ENCODE measurements around the gene OR2B2.

Gene OR2B2

GRCh38 chr6:27893836-27894807 lies 18.1 kb downstream of the OR2B2 start:
- no peak for DNase-seq (ENCODE audit: low read depth, low spot score)

GRCh38 chr6:27893059-27893835 lies 18.9 kb downstream of the OR2B2 start:
- peak; percentile 95 for DNase-seq (ENCODE audit: low read depth, low spot score)
- H3K27ac ChIP-seq, result peak overlapping the region; percentile 77

More at GRCh38 chr6:27893836-27894807, 18.1 kb downstream of the OR2B2 start:
- peak overlapping the region; percentile 77 for H3K27ac ChIP-seq

- DNase-seq (ENCODE audit: low read depth, low spot score), result no peak
- H3K27ac ChIP-seq, result peak overlapping the region; percentile 77
These were observed 19.5 kb downstream of the OR2B2 start for GRCh38 chr6:27892649-27893058.

GRCh38 chr6:27891320-27891875 lies 20.8 kb downstream of the OR2B2 start:
- peak overlapping the region; percentile 77 for H3K27ac ChIP-seq
- no peak for DNase-seq (ENCODE audit: low read depth, low spot score)

- DNase-seq (ENCODE audit: low read depth, low spot score), result no peak
- peak overlapping the region; percentile 19 for H3K27ac ChIP-seq
These were observed 21.5 kb downstream of the OR2B2 start for GRCh38 chr6:27890445-27891319.

GRCh38 chr6:27889628-27890444 lies 22.4 kb downstream of the OR2B2 start:
- peak overlapping the region; percentile 19 for H3K27ac ChIP-seq
- DNase-seq (ENCODE audit: low read depth, low spot score), result no peak

GRCh38 chr6:27889275-27889627 lies 22.9 kb downstream of the OR2B2 start:
- H3K27ac ChIP-seq, result no peak overlapping the region
- DNase-seq (ENCODE audit: low read depth, low spot score), result no peak

GRCh38 chr6:27888566-27888965 lies 23.6 kb downstream of the OR2B2 start:
- DNase-seq (ENCODE audit: low read depth, low spot score), result no peak
- H3K27ac ChIP-seq, result no peak overlapping the region

- no peak for DNase-seq (ENCODE audit: low read depth, low spot score)
- H3K27ac ChIP-seq, result no peak overlapping the region
These were observed 26.1 kb downstream of the OR2B2 start for GRCh38 chr6:27886073-27886472.

- H3K27ac ChIP-seq, result no peak overlapping the region
- no peak for DNase-seq (ENCODE audit: low read depth, low spot score)
These were observed 29.1 kb downstream of the OR2B2 start for GRCh38 chr6:27883136-27883535.

- no peak for DNase-seq (ENCODE audit: low read depth, low spot score)
- no peak overlapping the region for H3K27ac ChIP-seq
These were observed 29.6 kb downstream of the OR2B2 start for GRCh38 chr6:27882624-27883023.

GRCh38 chr6:27879837-27880236 lies 32.4 kb downstream of the OR2B2 start:
- no peak overlapping the region for H3K27ac ChIP-seq
- DNase-seq (ENCODE audit: low read depth, low spot score), result no peak

GRCh38 chr6:27874016-27874415 lies 38.2 kb downstream of the OR2B2 start:
- H3K27ac ChIP-seq, result peak overlapping the region; percentile 76

GRCh38 chr6:27873021-27873940 lies 38.9 kb downstream of the OR2B2 start:
- peak overlapping the region; percentile 76 for H3K27ac ChIP-seq
- peak; percentile 20 for DNase-seq (ENCODE audit: low read depth, low spot score)

More at GRCh38 chr6:27874016-27874415, 38.2 kb downstream of the OR2B2 start:
- DNase-seq (ENCODE audit: low read depth, low spot score), result no peak

GRCh38 chr6:27872642-27873020 lies 39.6 kb downstream of the OR2B2 start:
- peak overlapping the region; percentile 76 for H3K27ac ChIP-seq
- no peak for DNase-seq (ENCODE audit: low read depth, low spot score)

GRCh38 chr6:27871924-27872638 lies 40.1 kb downstream of the OR2B2 start:
- H3K27ac ChIP-seq, result peak overlapping the region; percentile 76
- DNase-seq (ENCODE audit: low read depth, low spot score), result peak; percentile 75

- DNase-seq (ENCODE audit: low read depth, low spot score), result no peak
- H3K27ac ChIP-seq, result no peak overlapping the region
These were observed 41.8 kb downstream of the OR2B2 start for GRCh38 chr6:27870291-27870870.
